NCI-H1417 (cell line): Measurements from ENCODE around the gene POLR3G.

Experiments
- DNase-seq, 3 experiments: peaks; one replicate each; lab custom pipeline; 2025; lab: John Stamatoyannopoulos, UW

Gene POLR3G

DNA sequence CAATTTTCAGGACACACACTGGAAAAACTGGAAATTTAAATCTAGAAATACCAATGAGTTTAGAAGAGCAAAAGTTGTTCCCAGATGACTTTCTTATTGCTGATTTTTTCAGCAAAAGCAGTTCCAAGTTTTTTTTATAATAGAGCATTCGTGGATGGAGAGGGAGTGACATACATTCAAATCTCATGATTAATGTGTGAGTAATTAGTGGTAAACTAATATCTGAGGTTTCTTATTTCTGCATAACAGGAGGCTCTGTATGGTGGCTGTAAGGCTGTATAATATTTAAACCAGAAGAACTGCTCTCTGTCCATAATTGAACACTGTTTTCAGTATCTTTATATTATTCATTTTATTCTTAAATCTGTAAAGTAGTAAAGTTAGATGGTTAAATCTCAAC is 28.9 kb downstream of the POLR3G start:
- no peak for DNase-seq

DNA sequence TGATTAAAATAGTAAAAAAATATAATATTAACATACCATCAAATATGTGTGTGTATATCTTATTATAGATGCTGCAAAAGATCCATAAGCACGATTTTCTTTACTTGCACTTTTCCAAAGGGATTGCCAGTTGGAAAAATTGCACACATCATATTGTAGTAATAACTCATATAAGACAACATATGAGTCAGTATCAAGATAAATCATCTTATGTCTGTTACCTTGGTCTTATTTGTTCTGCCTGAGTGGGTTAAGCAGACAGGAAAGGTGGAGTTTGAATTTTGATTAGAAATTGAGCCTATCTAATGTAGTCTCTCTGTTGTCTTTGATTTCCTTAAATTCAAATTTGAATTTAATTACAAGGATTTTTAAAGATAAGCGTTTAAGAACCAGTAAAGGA is 30.1 kb downstream of the POLR3G start:
- peak in 1 of 3 experiments; percentile 27 for DNase-seq

DNA sequence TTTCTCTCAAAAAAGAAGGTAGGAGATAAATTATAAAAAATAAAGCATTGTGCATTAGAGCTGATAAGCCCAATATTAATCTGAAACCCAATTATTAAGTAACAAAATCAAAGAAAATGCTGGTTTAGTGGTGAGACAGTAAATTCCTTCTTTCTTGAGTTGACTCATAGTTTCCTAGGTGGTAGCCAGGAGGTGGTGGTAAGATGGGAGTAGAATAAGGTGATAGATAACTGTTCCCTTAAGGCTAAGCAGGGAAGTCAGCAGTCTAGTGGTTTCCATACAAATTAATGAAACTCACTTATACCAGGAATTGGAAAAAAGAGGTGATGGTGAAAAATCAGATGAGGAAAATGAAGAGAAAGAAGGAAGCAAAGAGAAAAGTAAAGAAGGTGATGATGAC is 31.6 kb downstream of the POLR3G start:
- DNase-seq, result no peak

DNA sequence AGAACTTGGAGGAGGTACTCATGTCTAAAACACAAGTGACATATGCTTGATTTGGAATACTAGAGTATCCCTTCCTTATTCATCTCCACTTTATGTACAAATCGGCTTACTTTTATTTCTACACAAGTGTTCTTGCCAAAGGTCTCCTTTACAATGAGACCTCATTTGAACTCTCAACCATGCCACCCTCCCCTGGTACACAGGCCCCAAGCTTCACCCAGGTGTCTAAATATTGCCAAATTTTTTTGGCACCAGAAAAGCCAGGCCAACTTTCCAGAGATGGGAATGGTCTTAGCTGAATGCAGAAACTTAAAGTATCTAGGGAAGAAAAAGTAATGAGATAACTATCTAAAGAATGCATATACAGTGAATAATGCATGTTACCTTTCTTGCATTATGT is 35.8 kb downstream of the POLR3G start:
- no peak for DNase-seq

DNA sequence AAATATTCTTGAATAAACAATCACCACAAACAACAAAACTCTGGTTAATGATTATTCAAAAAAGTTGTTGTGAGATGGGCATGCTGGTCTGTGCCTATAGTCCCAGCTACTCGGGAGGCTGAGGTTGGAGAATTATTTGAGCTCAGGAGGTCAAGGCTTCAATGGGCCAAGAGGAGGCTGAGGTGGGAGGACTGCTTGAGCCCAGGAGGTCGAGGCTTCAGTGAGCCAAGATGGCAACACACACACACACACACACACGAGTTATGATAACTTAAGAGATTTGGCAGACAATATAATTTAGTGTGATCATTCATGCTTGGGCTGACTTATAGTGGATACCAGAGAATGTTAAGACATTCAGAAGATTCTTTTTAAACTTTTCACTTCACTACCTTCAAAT is 39.9 kb downstream of the POLR3G start:
- DNase-seq, result no peak

DNA sequence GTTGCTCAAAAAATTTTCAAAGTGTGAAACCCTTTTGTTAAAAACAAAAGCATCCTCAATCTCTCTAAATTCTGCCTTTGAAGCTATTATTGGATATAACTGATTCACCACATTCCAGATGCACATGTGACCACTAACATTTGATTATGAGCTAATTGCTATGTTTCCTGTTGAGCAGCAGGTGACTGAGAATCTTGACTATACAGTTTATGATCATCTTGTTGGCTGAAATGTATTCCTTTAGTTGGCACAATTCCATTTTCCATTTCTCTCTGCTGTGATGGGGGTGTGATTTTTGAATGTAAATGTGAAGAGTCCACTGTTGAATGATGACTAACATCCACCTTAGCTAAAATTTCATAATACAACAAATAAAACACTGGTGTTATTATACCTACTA is 44.0 kb downstream of the POLR3G start:
- DNase-seq, result peak; percentile 2 to 82 (median 31)

DNA sequence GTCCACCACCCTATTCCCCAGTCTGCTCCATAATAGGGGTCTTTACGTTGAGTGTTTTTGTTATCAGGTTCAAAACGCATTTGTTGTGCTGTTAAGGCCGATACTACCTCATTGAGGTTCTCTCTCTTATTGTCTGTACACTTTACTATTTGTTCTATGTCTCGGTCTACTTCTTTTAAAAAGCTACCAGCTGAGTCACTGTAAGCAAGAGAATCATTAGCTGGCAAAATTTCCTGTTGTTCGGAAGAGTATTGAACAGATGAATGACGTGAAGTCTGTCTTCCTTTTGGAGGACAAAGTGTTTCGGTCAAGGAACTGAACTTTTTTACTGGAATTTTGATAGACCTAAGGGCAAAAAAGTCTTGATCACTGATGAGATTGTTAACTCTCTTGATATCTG is 44.4 kb downstream of the POLR3G start:
- DNase-seq, result peak in 1 of 3 experiments; percentile 76

DNA sequence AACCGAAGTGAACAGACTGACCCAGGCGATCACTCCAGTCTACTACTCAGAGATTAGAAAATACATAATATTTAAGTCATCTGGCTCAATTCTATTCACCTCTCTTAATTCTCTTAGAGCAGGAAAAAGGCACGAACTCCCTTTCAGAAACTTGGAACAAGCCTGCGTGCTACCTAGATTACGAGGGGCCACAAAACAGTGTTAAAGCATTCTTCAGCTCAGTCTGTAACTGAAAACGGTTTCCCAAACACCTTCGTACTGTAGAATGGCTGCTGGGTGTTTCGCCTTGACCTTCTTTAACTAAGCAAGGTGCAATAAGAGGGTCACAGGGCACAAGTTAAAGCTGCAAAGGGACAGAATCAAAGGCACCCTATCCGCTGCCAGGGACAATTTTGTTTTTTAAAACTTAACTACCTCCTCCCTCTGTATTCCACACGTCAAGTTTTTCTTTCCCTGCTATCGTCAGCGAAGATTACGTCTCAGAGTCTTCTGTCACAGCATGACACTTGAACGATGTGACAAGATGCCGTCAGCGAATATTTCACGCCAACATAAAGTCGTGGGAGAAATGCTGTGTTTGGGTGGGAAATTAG is 54.0 kb downstream of the POLR3G start:
- peak; percentile 40 to 61 (median 45) for DNase-seq

DNA sequence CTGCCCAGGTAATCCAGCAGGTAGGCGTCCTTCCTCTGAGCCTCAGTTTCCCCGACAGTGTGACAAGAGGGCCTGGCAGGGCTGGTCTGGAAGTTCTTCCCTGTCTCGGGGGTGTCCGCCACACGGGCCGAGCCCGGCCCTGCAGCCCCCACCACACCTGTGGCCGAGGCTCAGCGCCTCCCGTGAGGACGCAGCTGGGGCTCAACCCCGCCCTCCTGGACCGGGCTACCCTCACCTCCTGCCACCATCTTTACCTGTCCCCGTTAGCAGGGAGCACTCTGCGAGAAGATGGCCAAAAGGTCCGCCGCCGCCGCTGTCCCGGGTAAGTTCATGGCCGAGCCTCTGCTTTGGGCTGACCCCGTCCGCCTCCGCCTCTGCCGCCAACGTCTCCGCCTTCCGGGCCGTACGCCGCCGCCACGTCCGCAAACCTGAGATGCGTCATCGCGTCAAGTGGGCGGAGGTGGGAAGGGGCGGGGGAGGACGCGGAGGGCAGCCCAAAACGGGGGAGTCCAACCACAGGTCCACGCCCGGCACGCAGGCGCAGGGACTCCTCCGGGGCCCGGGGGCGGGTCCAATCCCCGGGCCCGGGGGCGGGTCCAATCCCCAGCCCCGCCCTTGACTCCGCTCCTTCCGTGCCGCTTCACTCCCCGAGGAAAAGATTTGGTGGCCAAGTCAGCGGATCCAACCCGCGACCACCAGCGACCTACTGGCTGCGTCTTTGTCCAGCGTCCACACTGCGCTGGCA is 54.7 kb downstream of the POLR3G start, which contains the start of gene LYSMD3:
Gene LYSMD3 (minus strand): TSS at position 391 of the 745 bp plus-strand sequence. CDS start 4,295 bp downstream, outside the sequence.
- DNase-seq, result peak; percentile 90 to 95 (median 95)

DNA sequence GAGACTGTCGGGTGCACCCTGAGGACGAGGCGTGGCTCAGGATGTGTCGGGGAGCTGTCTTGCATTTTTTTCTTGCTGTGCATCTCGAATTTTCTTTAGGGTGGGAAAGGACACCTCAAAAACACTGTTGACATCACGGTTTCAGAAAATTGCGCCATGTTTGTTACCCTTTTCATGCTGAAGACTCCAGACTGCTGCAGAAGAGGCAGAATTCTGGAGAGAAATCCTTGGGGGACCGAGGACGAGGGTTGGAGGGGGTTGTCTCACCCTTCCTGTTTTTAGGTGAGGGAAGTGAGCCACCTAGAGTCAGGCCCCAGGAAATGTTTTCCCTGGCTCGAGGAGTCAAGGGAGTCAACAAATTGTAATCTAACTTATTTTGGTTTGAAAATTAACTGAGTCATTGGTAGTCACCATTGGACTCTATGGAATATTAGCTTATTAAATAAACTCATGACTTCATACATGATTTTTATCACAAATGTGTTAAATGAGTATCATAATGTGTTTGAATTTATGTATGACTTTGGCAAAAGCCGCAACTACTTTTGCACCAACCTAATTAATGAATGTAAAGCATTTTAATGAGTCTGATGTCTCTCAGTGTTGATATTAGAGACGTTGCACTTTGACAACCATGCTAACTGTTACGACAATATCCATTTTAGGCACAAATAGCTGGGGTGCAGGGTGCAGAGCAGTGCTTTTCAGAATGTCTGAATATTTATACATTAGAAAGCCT is 55.4 kb downstream of the POLR3G start:
- DNase-seq, result peak; percentile 76 to 87 (median 78)

DNA sequence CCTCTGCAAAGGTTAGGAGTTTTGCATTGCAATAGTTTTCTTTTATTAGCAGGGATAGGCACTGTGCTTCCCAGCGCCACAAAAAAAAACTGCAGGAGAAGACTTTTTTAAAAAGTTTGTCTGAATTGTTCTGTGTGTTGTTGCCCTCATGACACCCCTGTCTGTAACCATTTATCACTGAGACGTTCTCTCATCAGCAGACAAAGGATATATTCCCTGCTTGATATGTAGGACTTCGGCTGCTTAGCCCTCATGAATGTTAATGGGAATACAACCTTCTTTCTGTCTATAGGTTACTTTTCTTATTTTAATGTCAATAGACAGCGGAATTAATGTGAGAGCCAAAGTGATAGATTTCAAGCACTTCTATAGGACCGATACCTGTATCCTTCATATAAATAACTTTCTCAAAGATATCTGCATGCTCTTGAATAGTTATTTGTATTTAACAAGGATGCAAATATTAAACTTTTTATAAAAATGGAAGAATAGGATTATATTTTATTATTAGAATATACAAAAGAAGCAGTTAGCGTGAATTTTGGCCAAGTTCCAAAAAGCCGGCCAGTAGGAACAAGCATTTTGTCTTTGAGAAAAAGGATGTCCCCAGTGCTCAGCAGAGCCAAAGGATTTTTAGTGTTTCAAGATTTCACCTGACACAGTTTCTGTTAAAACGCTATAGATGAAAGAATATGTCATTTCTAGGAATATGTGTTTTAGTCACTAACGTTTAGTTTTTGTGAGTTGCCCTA is 56.2 kb downstream of the POLR3G start:
- peak in 1 of 3 experiments; percentile 2 for DNase-seq

DNA sequence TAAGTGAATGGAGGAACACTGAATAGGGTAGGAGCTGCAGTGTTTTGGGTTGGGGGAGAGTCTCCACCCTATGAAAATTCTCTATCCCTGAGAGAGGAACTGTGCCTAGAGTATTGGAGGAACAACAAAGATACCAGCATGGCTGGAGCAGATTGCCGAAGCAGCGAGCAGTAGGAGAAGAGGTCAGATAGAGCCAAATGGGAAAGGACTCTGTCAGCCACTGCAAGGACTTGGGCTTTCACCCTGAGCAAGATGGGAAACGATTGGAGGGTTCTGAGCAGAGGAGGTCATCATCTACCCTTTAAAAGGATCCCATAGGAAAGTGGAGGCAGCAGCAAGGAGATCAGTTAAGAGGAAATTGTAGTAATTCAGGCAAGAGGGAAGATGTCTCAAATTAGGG is 59.1 kb downstream of the POLR3G start:
- no peak for DNase-seq

DNA sequence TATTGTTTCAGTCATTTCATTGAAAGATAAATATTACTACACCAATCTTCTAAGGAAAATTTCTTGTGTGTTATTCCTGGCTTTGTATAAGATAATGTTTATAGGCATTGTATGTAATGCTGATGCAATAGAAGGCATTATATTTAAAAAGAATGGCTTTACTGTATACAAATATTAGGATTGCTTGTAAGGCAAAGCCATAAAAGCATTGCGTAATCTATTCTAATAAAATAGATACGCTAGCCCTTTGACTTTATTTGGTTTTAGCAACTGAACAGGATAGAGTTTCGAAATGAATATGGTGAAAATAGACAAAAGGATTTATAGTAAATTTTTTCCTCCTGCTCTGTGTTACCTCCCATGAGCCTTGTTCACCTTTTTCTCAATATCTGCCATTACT is 60.3 kb downstream of the POLR3G start:
- DNase-seq, result no peak

DNA sequence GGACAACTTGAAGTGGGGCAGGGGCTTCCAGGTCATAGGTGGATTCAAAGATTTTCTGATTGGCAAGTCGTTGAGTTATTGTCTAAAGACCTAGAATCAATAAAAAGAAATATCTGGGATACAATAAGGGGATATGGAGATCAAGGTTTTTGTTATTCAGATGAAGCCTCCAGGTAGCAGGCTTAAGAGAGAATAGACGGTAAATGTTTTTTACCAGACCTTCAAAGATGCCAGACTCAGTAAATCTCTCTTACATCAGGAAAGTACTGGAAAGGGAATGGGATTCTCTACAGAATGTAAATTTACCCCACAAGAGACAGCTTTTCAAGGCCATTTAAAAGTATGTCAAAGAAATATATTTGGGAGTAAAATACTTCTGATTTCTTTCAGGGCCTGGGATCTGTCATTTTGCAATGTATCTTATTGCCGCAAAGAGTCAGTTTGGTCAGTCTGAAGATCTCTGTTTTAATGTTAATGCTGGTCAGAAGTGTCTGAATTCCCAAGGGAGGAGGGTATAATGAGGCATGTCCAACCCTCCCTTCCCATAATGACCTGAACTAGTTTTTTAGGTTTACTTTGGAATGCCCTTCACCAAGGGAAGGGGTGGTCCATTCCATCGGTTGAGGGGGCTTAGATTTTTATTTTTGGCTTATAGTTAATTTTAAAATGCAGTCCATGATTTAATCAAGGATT is 68.3 kb downstream of the POLR3G start:
- DNase-seq, result no peak

DNA sequence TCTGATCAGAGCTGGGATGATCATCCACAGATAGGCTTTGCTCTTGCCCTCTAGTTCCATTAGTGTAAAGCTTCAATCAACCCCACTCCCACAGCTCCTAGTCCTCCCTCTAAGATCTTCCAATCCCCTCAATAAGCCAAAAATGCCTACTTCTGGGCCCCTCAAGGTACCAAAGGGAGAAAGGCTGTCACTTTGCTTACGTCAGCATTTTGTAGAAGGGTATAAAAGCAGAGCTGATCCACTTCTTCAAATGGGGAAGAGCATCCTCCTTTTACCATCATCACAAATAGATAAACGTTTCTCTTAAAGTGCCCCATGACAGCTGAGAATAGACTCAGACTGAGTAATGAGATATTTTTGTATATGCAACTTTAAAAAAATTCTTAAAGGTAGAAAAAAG is 70.8 kb downstream of the POLR3G start:
- DNase-seq, result no peak

DNA sequence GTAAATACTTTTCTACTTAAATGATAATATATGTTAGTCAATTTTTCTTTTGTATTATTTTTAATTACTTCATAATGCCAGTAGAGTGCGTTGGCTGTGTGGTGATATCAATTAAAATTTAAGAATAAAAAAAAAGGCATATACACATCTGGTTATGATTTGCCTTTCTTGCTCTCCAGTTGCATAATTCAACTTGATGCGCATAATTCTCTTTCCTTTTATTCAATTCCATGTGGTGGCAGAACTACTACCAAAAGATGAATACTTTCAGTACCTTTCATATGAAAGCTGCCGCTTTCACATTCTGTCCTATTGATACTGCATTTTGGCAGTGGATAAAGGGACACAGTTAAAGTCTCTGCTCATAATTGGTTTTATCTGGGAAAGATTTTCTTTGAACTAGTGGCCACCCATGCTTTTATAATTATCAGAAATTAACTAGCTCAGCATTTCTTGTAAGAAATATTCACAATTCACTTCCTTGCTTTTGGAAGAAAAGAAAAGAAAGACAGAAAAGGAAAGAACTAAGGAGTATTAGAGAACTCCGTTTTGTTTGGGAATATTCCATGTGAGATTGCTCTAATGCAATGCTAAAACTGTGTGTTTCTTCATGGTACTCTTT is 71.7 kb downstream of the POLR3G start:
- no peak for DNase-seq

DNA sequence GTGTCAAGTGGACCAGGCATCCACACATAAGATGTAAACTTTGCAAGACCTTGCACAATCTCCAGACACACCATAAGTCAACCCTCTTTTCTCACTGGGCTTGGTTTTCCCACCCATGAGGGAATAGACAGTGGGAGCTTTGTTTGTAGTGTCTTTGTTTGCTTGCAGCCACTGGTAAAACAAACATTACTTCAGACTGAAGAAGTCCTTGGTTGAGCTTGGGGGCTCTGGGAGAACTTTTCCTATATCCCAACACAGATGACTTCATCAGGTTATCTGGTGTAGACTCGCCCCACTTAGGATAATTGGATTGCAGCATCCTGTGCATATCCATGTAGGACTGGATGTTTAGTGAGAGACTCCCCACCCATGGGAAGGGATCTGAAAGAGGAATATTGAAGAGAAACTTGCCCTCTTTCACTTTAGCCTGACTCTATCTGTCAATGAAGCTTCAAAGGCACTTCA is 72.4 kb downstream of the POLR3G start:
- DNase-seq, result peak in 2 of 3 experiments; percentile 12 to 28

DNA sequence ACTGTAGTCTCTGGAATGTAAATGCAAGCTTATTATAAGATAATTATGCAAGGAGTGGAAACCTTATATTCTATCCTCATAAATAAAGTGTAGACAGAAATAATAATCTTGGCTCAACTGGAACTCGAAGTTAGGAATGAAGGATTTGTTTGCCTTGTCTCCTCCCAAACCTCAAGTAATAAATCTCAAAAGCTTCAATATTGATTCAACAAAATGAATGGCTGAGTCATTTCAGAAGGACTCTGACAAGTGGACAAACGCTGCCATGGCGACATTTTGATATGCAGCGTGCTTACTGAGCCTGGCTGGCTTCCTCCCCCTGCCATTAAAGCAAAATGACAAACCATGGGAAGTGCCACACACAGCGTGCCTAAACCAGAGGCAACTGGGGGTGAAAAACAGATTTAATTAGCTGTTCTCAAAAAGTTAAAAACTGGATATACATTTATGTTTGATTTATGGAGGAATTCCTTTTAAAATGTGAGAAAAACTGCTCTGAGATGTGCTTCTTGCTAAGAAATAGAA is 73.5 kb downstream of the POLR3G start:
- peak; percentile 73 to 94 (median 91) for DNase-seq

DNA sequence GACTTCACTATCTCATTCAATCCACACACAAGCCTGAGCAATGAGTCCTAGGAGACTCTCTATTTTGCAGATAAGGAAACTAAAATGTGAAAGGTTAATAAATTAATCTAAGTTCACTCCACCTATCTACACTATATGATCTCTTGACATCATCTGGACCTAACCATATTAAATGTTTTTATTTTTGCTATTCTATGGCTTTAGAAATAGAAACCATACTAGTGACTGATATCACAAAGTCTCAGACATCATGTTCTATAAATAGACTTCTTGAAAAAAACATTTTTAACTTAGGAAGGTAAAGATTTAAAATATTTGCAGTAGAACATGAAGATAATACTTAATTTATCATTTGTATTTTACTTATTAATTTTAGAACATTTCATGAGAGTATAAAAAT is 74.6 kb downstream of the POLR3G start:
- no peak for DNase-seq

DNA sequence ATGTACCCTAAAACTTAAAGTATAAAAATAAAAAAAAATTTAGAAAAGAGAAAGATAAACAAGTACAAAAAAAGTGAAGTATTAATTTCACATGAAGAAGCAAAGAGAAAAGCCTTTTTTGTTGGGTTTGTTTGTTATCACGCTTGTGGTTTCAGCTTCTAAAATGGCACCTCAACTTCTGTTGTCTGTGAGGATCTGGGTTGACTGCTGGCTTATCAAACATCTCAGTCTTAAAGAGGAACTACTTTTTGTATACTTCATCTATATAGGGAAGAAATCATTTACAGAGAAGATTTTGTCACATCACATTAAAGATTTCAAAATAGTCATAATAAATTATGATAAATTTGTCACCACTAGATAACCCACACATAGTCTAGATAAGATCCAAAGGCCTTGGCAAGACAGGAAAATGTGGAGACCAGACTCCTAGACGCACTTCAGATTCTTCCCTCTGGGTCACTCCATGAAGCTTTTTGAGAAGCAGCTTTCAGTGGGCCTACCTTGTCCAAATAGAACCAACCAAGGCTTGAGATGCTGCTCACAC is 75.1 kb downstream of the POLR3G start:
- DNase-seq, result no peak
